Kidney (tissue), 14 donors: Measurements from ENCODE around the gene PPP4R3B. TPM values are rescaled to one million over a fixed set of nuclear protein-coding genes. Genes with fewer than 3 reads are reported as not detected.

Source experiments
- DNase-seq, 5 donors: peaks; one replicate each; pipeline ENCODE4 v3.0.0-alpha.2; 2013 to 2020
- FAIRE-seq: peaks from 2 replicates; lab custom pipeline; 2012; peaks lifted over from hg19 to GRCh38; lab: Jason Lieb, UNC
- H3K27ac ChIP-seq, 2 donors: one replicate each; pipeline ENCODE4 v1.7.0; 2013; ENCODE audit warnings: low read depth in 2 of 2, low read length in 2 of 2, inconsistent platforms in 1 of 2
- H3K27me3 ChIP-seq: one replicate; pipeline ENCODE4 v1.7.1; 2013; ENCODE audit warnings: low read length, inconsistent platforms; ENCODE audit not compliant: control insufficient read depth, insufficient read depth
- H3K36me3 ChIP-seq, 3 donors: one replicate each; pipeline versions ENCODE4 v1.7.0 to v1.7.1; 2013; ENCODE audit warnings: low read length in 3 of 3, control low read depth in 1 of 3, inconsistent platforms in 1 of 3; ENCODE audit not compliant: insufficient read depth in 3 of 3, control insufficient read depth in 2 of 3
- H3K4me1 ChIP-seq, 3 donors: one replicate each; pipeline versions ENCODE4 v1.7.0 to v1.7.1; 2013; ENCODE audit warnings: low read length in 3 of 3, inconsistent platforms in 1 of 3, low read depth in 1 of 3; ENCODE audit not compliant: control insufficient read depth in 2 of 3, insufficient read depth in 2 of 3
- H3K4me3 ChIP-seq, 3 donors: one replicate each; pipeline versions ENCODE4 v1.7.0 to v1.8.1; 2013; ENCODE audit warnings: low read length in 3 of 3, control low read depth in 1 of 3, inconsistent platforms in 1 of 3
- H3K9ac ChIP-seq, 3 donors: one replicate each; pipeline versions ENCODE4 v1.7.0 to v1.7.1; 2013; ENCODE audit warnings: low read length in 3 of 3, control low read depth in 1 of 3, inconsistent platforms in 1 of 3
- H3K9me3 ChIP-seq, 3 donors: one replicate each; pipeline versions ENCODE4 v1.7.0 to v1.7.1; 2013; ENCODE audit warnings: low read length in 3 of 3, control low read depth in 1 of 3, inconsistent platforms in 1 of 3; ENCODE audit not compliant: control insufficient read depth in 2 of 3, insufficient read depth in 1 of 3
- CTCF ChIP-seq: IDR thresholded peaks from 3 replicates; pipeline ENCODE4 v1.5.1; 2012; ENCODE audit warnings: mild to moderate bottlenecking, moderate library complexity, borderline replicate concordance; ENCODE audit not compliant: insufficient read depth; ENCODE audit errors: extremely low read depth
- intact Hi-C: fragments of 100-400 bp; cut with DNase I; formaldehyde crosslinking; loops from one replicate; pipeline ENCODE4 v1.11.1; 2022
- polyA plus RNA-seq: library from polyadenylated mRNA; stranded (reverse); fragments of 350-450 nt; fragmentation: Illumina TruSeq; extraction: RNeasy Lipid Tissue Mini Kit (QIAGEN cat#74804); gene quantifications from one replicate; pipeline ENCODE4 v1.2.3, GENCODE V29; 2014; ENCODE audit warnings: low read depth, low replicate concordance; ENCODE audit not compliant: insufficient read depth
- total RNA-seq: library from RNA; stranded (reverse); fragmentation: NEBNext Ultra II Directional; extraction: Animal tissue kit (Norgen Biotek cat#: 25700); gene quantifications from one replicate; pipeline ENCODE4 v1.2.1, GENCODE V29; 2021
- donor health status: control.
- donor health status: control.
- donor health status: control.
- donor health status: control.
- donor health status: control.
- donor health status: DM: yes; HTN: yes; CAD: no.
- donor health status: Normal renal cell carcinoma (clear cell type).

The PPP4R3B gene
- total and polyA plus RNA-seq, 2 donors from 2014 or later = 24.0 to 66.0 TPM

GRCh38 chr2:55616551-55617174 lies 759 bp downstream of the PPP4R3B start:
- no peak for TF ChIP-seq CTCF
- intact Hi-C loops = no loop called here
- no peaks in the 10 kb centered on the region for H3K27me3 ChIP-seq
- no peak for FAIRE-seq
- peak in 4 of 5 donors; percentile 58 to 87 (median 76) for DNase-seq
- peaks cover 0 to 17% (median 8%) of the 10 kb centered on the region in 3 donors for H3K4me1 ChIP-seq
- H3K36me3 ChIP-seq = peaks cover 2 to 5% (median 2%) of the 10 kb centered on the region in 3 donors
- H3K4me3 ChIP-seq = peak overlapping the region; percentile 94 to 100 (median 95)
- H3K9me3 ChIP-seq = no peaks in the 10 kb centered on the region
- H3K27ac ChIP-seq = peak overlapping the region; percentile 96 to 99
- H3K9ac ChIP-seq = peak overlapping the region; percentile 97 to 99 (median 99)

- H3K9me3 ChIP-seq = no peaks in the 10 kb centered on the region
- H3K27me3 ChIP-seq = no peaks in the 10 kb centered on the region
- no peak for TF ChIP-seq CTCF
- H3K36me3 ChIP-seq = peaks cover 2 to 5% (median 4%) of the 10 kb centered on the region in 3 donors
- DNase-seq = no peak
- intact Hi-C loops = no loop called here
- no peak overlapping the region for H3K9ac ChIP-seq
- FAIRE-seq = no peak
- H3K4me3 ChIP-seq = no peak overlapping the region
- H3K4me1 ChIP-seq = peaks cover 0 to 15% (median 8%) of the 10 kb centered on the region in 3 donors
- no peak overlapping the region for H3K27ac ChIP-seq
Observed at GRCh38 chr2:55611997-55612396, 5.4 kb downstream of the PPP4R3B start.

DNA sequence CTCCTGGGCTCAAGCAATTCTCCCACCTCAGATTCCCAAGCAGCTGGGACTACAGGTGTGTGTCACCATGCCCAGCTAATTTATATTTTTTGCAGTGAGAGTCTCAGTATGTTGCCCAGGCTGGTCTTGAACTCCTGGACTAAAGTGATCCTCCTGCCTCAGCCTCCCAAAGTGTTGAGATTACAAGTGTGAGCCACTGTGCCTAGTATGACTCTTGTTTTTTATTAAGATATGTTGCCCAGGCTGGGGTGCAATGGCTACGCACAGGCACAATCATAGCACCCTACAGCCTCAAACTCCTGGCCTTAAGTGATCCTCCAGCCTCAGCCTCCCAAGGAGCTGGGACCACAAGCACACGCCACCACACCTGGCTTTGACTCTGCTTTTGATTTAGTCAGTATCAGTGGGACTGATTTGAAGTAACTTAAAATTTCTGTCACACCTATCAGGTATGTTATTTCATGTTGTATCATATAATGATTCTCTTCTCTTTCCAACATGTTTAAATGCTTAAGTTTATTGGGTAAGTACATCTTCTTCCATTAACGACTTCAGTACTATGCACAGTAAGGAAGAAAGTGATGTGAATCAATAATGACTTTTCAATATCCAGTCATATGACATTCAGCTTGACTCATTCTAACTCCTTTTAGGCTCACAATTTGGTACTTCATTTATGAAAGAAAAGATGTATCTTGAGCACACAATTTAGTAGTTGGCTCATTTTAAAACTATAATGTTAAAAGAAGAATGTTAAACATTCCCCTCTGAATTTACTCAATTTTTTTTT lies 6.3 kb downstream of the PPP4R3B start:
- no peak for TF ChIP-seq CTCF
- Histone ChIP-seq H3K9me3 (no peaks in the 10 kb centered on the region), H3K4me1 (peaks cover 0 to 15% (median 5%) of the 10 kb centered on the region in 3 donors), H3K27ac (peak overlapping the region in 1 of 2 donors; percentile 83), H3K4me3 (no peak overlapping the region), H3K27me3 (no peaks in the 10 kb centered on the region), H3K9ac (no peak overlapping the region), H3K36me3 (peaks cover 2 to 5% (median 4%) of the 10 kb centered on the region in 3 donors)
- FAIRE-seq (no peak), DNase-seq (no peak)
- intact Hi-C loops = no loop called here
